ENCODE measurements around the gene CHDH.

CHDH gene

GRCh38 chr3:53806182-53807116 lies 39.8 kb downstream of the CHDH start:
- Histone ChIP-seq H3K27ac (ENCODE audit: extremely low read depth, low read depth, low read length) (no peak overlapping the region), H3K9me3 (ENCODE audit: control insufficient read depth, insufficient read depth, low read depth, low read length) (no peaks in the 10 kb centered on the region), H3K4me3 (ENCODE audit: low read depth, low read length) (no peak overlapping the region), H3K36me3 (ENCODE audit: control insufficient read depth in 2 of 2, insufficient read depth in 1 of 2, low read length in 2 of 2) (no peaks in the 10 kb centered on the region), H3K4me1 (ENCODE audit: control insufficient read depth, insufficient read depth, low read length) (no peaks in the 10 kb centered on the region)
- CTCF ChIA-PET: no interaction called here
- POLR2A ChIA-PET: no interaction called here
- TF ChIP-seq ZNF335 (tag by site-specific recombination; conservative IDR thresholded peaks at IDR 0.05): no peak
- no peak for TF ChIP-seq WT1 (tag by site-specific recombination; IDR thresholded peaks at IDR 0.05)
- peak; percentile 10 for TF ChIP-seq ZFHX2 (tag by site-specific recombination; conservative IDR thresholded peaks at IDR 0.05)
- TF ChIP-seq EGR2 (tag by site-specific recombination; IDR thresholded peaks at IDR 0.05; ENCODE audit: low read depth): peak; percentile 4; the same call in 1 of the 2 replicates

DNA sequence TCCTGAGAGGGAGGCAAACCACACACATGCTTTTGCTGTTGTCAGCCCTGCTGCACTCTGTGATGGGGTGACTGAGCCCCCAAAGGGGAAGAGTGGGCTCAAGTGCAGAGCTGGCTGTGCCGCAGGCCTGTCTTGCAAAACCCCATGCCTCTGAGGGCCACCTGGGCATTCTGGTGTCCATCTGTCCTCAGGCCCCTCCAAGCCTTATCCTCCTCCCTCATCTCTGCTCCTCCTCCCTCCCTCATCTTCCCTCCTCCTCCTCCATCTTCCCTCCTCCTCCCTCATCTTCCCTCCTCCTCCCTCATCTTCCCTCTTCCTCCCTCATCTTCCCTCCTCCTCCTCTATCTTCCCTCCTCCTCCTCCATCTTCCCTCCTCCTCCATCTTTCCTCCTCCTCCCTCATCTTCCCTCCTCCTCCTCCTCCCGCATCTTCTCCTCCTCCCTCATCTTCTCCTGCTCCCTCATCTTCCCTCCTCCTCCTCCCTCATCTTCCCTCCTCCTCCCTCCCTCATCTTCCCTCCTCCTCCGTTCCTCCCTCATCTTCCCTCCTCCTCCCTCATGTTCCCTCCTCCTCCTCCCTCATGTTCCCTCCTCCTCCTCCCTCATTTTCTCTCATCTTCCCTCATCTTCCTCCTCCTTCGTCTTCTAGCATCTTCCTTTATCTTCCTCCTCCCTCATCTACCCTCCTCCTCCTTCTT lies 40.6 kb downstream of the CHDH start:
- ChIA-PET POLR2A (no interaction called here), CTCF (no interaction called here)
- H3K4me1 ChIP-seq (ENCODE audit: control insufficient read depth, insufficient read depth, low read length): no peaks in the 10 kb centered on the region
- TF ChIP-seq ZNF600 (tag by site-specific recombination; IDR thresholded peaks at IDR 0.05) (no peak), ZNF518A (tag by site-specific recombination; conservative IDR thresholded peaks at IDR 0.05; ENCODE audit: low read depth) (no peak), ZNF768 (tag by site-specific recombination; IDR thresholded peaks at IDR 0.05) (no peak), ZNF114 (tag by site-specific recombination; IDR thresholded peaks at IDR 0.05) (no peak), ZNF132 (tag by site-specific recombination; IDR thresholded peaks at IDR 0.05; ENCODE audit: borderline replicate concordance) (no peak), HOXD13 (CRISPR knock-in tag; IDR thresholded peaks at IDR 0.05; ENCODE audit: borderline replicate concordance) (no peak), ZFHX2 (tag by site-specific recombination; conservative IDR thresholded peaks at IDR 0.05) (peak; percentile 92), ZXDB (tag by site-specific recombination; IDR thresholded peaks at IDR 0.05) (no peak), EGR2 (tag by site-specific recombination; IDR thresholded peaks at IDR 0.05; ENCODE audit: low read depth) (peak; percentile 96), MYNN (tag by site-specific recombination; IDR thresholded peaks at IDR 0.05; ENCODE audit: borderline replicate concordance) (no peak), ZSCAN23 (tag by site-specific recombination; IDR thresholded peaks at IDR 0.05) (no peak), ZNF302 (tag by site-specific recombination; IDR thresholded peaks at IDR 0.05; ENCODE audit: low read depth) (no peak), ZBTB11 (tag by site-specific recombination; conservative IDR thresholded peaks at IDR 0.05; ENCODE audit: low read depth) (no peak), ZNF623 (tag by site-specific recombination; IDR thresholded peaks at IDR 0.05) (no peak), ZBTB1 (tag by site-specific recombination; IDR thresholded peaks at IDR 0.05) (no peak), ZNF155 (tag by site-specific recombination; IDR thresholded peaks at IDR 0.05) (no peak)
- TF ChIP-seq, protein P1, sequence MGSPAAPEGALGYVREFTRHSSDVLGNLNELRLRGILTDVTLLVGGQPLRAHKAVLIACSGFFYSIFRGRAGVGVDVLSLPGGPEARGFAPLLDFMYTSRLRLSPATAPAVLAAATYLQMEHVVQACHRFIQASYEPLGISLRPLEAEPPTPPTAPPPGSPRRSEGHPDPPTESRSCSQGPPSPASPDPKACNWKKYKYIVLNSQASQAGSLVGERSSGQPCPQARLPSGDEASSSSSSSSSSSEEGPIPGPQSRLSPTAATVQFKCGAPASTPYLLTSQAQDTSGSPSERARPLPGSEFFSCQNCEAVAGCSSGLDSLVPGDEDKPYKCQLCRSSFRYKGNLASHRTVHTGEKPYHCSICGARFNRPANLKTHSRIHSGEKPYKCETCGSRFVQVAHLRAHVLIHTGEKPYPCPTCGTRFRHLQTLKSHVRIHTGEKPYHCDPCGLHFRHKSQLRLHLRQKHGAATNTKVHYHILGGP (tag by site-specific recombination; IDR thresholded peaks at IDR 0.05): no peak
- no peaks in the 10 kb centered on the region for H3K36me3 ChIP-seq (ENCODE audit: control insufficient read depth in 2 of 2, insufficient read depth in 1 of 2, low read length in 2 of 2)
- H3K4me3 ChIP-seq (ENCODE audit: low read depth, low read length): no peak overlapping the region
- no peaks in the 10 kb centered on the region for H3K9me3 ChIP-seq (ENCODE audit: control insufficient read depth, insufficient read depth, low read depth, low read length)
- no peak overlapping the region for H3K27ac ChIP-seq (ENCODE audit: extremely low read depth, low read depth, low read length)

Data from HEK293 (cell line).